Body of pancreas (tissue), 4 donors: ENCODE measurements around the gene ADAMTSL3.

Experiments
- CTCF ChIP-seq, 7 experiments: fragments of 450-650 bp in 4 of 7; fragments of 200-600 bp in 3 of 7; sonication (generic) in 3 of 7; IDR thresholded peaks; one replicate each; pipeline ENCODE4 v1.5.1; 2016 to 2019; ENCODE audit warnings: antibody characterized with exemption in 7 of 7
- POLR2A ChIP-seq, 3 donors: fragments of 450-650 bp; IDR thresholded peaks; one replicate each; pipeline ENCODE4 v1.6.1; 2016; ENCODE audit warnings: antibody characterized with exemption in 3 of 3, mild to moderate bottlenecking in 2 of 3

GRCh38 chr15:83873966-83874365 lies 220.0 kb downstream of the ADAMTSL3 start:
- TF ChIP-seq CTCF (IDR thresholded peaks at IDR 0.05) (no peak), POLR2A (IDR thresholded peaks at IDR 0.05) (no peak)
